ENCODE data around the gene GAPDHS. TPM values are rescaled to one million over a fixed set of nuclear protein-coding genes. Genes with fewer than 3 reads are reported as not detected.

GAPDHS gene
- total and polyA plus RNA-seq, 2 of the 4 experiments (the other 2 are of a cell fraction): not detected

- DNase-seq (no peak), ATAC-seq (ENCODE audit: low read depth) (no peak)
- intact Hi-C loops (cut with micrococcal nuclease): loop anchor here (1.0 to 5.0 kb wide), 3 partner anchors 77 to 167 kb away; partner anchors contain the start of genes RBM42 and ZBTB32
- H3K4ac ChIP-seq (ENCODE audit: low read depth, low read length): no peak overlapping the region
- BruUV-seq (replicated peaks): no TSS peak
- no peak overlapping the region for H3K23ac ChIP-seq (ENCODE audit: low read depth, low read length)
- H4K91ac ChIP-seq (ENCODE audit: insufficient read depth, low read depth, low read length): no peak overlapping the region
- H3K36me3 ChIP-seq (ENCODE audit: control insufficient read depth, insufficient read depth, low read length): peaks cover 4% of the 10 kb centered on the region; the same call in 1 of the 2 replicates
- POLR2A ChIA-PET (ENCODE audit: unreplicated experiment): no interaction called here
- no peak overlapping the region for H3K4me2 ChIP-seq (ENCODE audit: low read depth, low read length)
- no peak overlapping the region for H3K14ac ChIP-seq (replicated peaks; ENCODE audit: low read depth, low read length)
- TF ChIP-seq NFE2L2 (IDR thresholded peaks at IDR 0.05; ENCODE audit: low read depth, low read length): no peak
- no peak for TF ChIP-seq RFX5 (IDR thresholded peaks at IDR 0.05; ENCODE audit: low read depth, low read length)
- no peak overlapping the region for H3K18ac ChIP-seq (ENCODE audit: low read depth, low read length)
- no peak overlapping the region for H4K8ac ChIP-seq (ENCODE audit: low read depth in 2 of 2, low read length in 2 of 2)
- in situ Hi-C loops (cut with MboI; ENCODE audit: low sequenced_read_pairs): loop anchor here (5.0 kb wide), 1 partner anchor 167 kb away; the partner anchor contains the start of gene KMT2B
- CTCF ChIA-PET: no interaction called here
- no peak overlapping the region for H2BK5ac ChIP-seq (ENCODE audit: low read depth, low read length, poor library complexity, severe bottlenecking)
- 0 out of 2 replicates have a peak, but pooled peaks cover 7% of the 10 kb centered on the region for H4K20me1 ChIP-seq (ENCODE audit: insufficient read depth, low read length)
- H3K9me1 ChIP-seq (ENCODE audit: insufficient read depth, low read length): no peaks in the 10 kb centered on the region
- dilution Hi-C loops (cut with HindIII; ENCODE audit: low sequenced_read_pairs, unreplicated experiment): no loop called here
- H3K9ac ChIP-seq (ENCODE audit: low read depth, low read length): no peak overlapping the region
- H2AK5ac ChIP-seq (ENCODE audit: low read depth, low read length): no peak overlapping the region
- H2AK9ac ChIP-seq (replicated peaks; ENCODE audit: low read depth, low read length, poor library complexity): no peak overlapping the region
- H3K9me3 ChIP-seq (ENCODE audit: control insufficient read depth, insufficient read depth, low read length): no peaks in the 10 kb centered on the region
- H3K56ac ChIP-seq (ENCODE audit: extremely low read depth, insufficient read depth, low read length): no peak overlapping the region
- peaks cover 6% of the 10 kb centered on the region for H3K27me3 ChIP-seq (ENCODE audit: control insufficient read depth, insufficient read depth, low read length)
- no peak overlapping the region for H3K4me3 ChIP-seq (ENCODE audit: insufficient read depth, low read depth, low read length)
- peaks cover 18 to 29% of the 10 kb centered on the region in 2 experiments for H3K79me1 ChIP-seq (ENCODE audit: low read depth in 1 of 2, low read length in 2 of 2)
- no peak overlapping the region for H2BK20ac ChIP-seq (ENCODE audit: low read depth, low read length)
- no peak overlapping the region for H2BK15ac ChIP-seq (ENCODE audit: low read depth, low read length)
- 80% methylated on average over 4 of the region's 15 CpGs; no CpG with 5 or more reads in 1 of the 2 experiments for WGBS, 2 experiments (ENCODE audit: extremely low coverage in 2 of 2, insufficient read length in 1 of 2)
- no peak overlapping the region for H4K5ac ChIP-seq (ENCODE audit: low read depth, low read length)
- no peak overlapping the region for H2AFZ ChIP-seq (replicated peaks; ENCODE audit: low read length, poor library complexity)
- H3K27ac ChIP-seq (ENCODE audit: insufficient read depth, low read length): no peak overlapping the region
- H3K4me1 ChIP-seq (ENCODE audit: control insufficient read depth, insufficient read depth, low read length): peaks cover 3% of the 10 kb centered on the region; the same call in 1 of the 2 replicates
- H2BK120ac ChIP-seq (ENCODE audit: low read depth, low read length): no peak overlapping the region
These were observed 16.7 kb downstream of the GAPDHS start for GRCh38 chr19:35549879-35550523.
